ENCODE results near the gene ZHX3. TPM values are rescaled to one million over a fixed set of nuclear protein-coding genes. Genes with fewer than 3 reads are reported as not detected.

The ZHX3 gene
- total and polyA plus RNA-seq, 9 of the 15 experiments (the other 6 are each of a cell fraction or from before 2014, with no cell fraction given) = 0.80 to 14.6 (median 4.9) TPM

- TF ChIP-seq MAX (CRISPR knock-in tag; IDR thresholded peaks at IDR 0.05) = peak; percentile 84
- no peak for TF ChIP-seq SAFB2 (IDR thresholded peaks at IDR 0.05; ENCODE audit: borderline replicate concordance, low read depth, low read length, severe bottlenecking)
- TF ChIP-seq ATF2 (CRISPR knock-in tag; IDR thresholded peaks at IDR 0.05) = peak; percentile 53; the same call in 1 of the 2 replicates
- TF ChIP-seq RBFOX2 (IDR thresholded peaks at IDR 0.05; ENCODE audit: low read depth, low read length) = peak; percentile 68
- TF ChIP-seq KLF1 (tag; IDR thresholded peaks at IDR 0.05) = peak; percentile 37; the same call in 1 of the 2 replicates
- no peak for TF ChIP-seq VEZF1 (CRISPR knock-in tag; IDR thresholded peaks at IDR 0.05)
- TF ChIP-seq HDAC1 (IDR thresholded peaks at IDR 0.05) = peak in 1 of 2 experiments; percentile 90; a peak in 2 of 4 replicates
- TF ChIP-seq SNAPC5 (CRISPR knock-in tag; IDR thresholded peaks at IDR 0.05) = no peak
- peak; percentile 74; the same call in 1 of the 2 replicates for TF ChIP-seq PHF8 (IDR thresholded peaks at IDR 0.05; ENCODE audit: borderline replicate concordance, low read length)
- TF ChIP-seq JUN (IDR thresholded peaks at IDR 0.05; ENCODE audit: borderline replicate concordance, low read depth, low read length) = no peak
- TF ChIP-seq JUN (CRISPR knock-in tag; IDR thresholded peaks at IDR 0.05; ENCODE audit: borderline replicate concordance) = peak; percentile 88; the same call in 1 of the 2 replicates
- TF ChIP-seq ZC3H4 (CRISPR knock-in tag; IDR thresholded peaks at IDR 0.05; ENCODE audit: borderline replicate concordance) = no peak
- TF ChIP-seq NR3C1 (CRISPR knock-in tag; IDR thresholded peaks at IDR 0.05) = 0 out of 2 replicates have a peak, but pooled peaks have one; percentile 58
- TF ChIP-seq SMARCA4 (IDR thresholded peaks at IDR 0.05) = 0 out of 2 replicates have a peak, but pooled peaks have one; percentile 15
- 0 out of 2 replicates have a peak, but pooled peaks have one; percentile 42 for TF ChIP-seq E2F4 (CRISPR knock-in tag; IDR thresholded peaks at IDR 0.05; ENCODE audit: low read depth)
- TF ChIP-seq POLR2G (IDR thresholded peaks at IDR 0.05; ENCODE audit: low read depth, low read length) = peak; percentile 80
- no peak for TF ChIP-seq PTBP1 (IDR thresholded peaks at IDR 0.05; ENCODE audit: low read depth, low read length)
- TF ChIP-seq CLOCK (CRISPR knock-in tag; IDR thresholded peaks at IDR 0.05; ENCODE audit: borderline replicate concordance) = no peak
- no peak for TF ChIP-seq ZNF785 (CRISPR knock-in tag; IDR thresholded peaks at IDR 0.05)
These were observed 657 bp downstream of the ZHX3 start (continued) for GRCh38 chr20:41316602-41317545.
